Ovary (tissue), 9 donors: ENCODE measurements around the gene MLNR. TPM values are rescaled to one million over a fixed set of nuclear protein-coding genes. Genes with fewer than 3 reads are reported as not detected.

Experiments used
- DNase-seq, 5 donors: peaks; one replicate each; pipeline ENCODE4 v3.0.0-alpha.2; 2019 to 2020
- H3K27ac ChIP-seq, 2 donors: fragments of 200-600 bp; one replicate each; pipeline versions ENCODE4 v1.5.1 to v1.8.0; 2019 to 2022
- H3K27me3 ChIP-seq: fragments of 200-600 bp; one replicate; pipeline ENCODE4 v1.8.0; 2022
- H3K36me3 ChIP-seq: fragments of 200-600 bp; sonication (generic); one replicate; pipeline ENCODE4 v1.5.1; 2019
- H3K4me1 ChIP-seq: one replicate; pipeline ENCODE4 v1.8.1; 2013; ENCODE audit warnings: mild to moderate bottlenecking, moderate library complexity; ENCODE audit not compliant: insufficient read depth
- H3K4me3 ChIP-seq: fragments of 200-600 bp; sonication (generic); one replicate; pipeline ENCODE4 v1.5.1; 2017
- H3K9me3 ChIP-seq, 2 donors: fragments of 200-600 bp in 1 of 2; sonication (generic) in 1 of 2; one replicate each; pipeline versions ENCODE4 v1.5.1 to v1.8.1; 2013 to 2019; ENCODE audit warnings: mild to moderate bottlenecking in 1 of 2, moderate library complexity in 1 of 2
- CTCF ChIP-seq, 3 donors: fragments of 450-650 bp in 2 of 3; fragments of 200-600 bp in 1 of 3; IDR thresholded peaks; one replicate each; pipeline versions ENCODE4 v1.5.1 to v1.8.0; 2016 to 2022; ENCODE audit warnings: antibody characterized with exemption in 3 of 3, mild to moderate bottlenecking in 1 of 3
- EP300 ChIP-seq: sonication (generic); formaldehyde crosslinking; IDR thresholded peaks from one replicate; pipeline ENCODE4 v1.6.1; 2017; ENCODE audit warnings: antibody characterized with exemption
- POLR2A ChIP-seq: fragments of 450-650 bp; IDR thresholded peaks from one replicate; pipeline ENCODE4 v1.6.1; 2017; ENCODE audit warnings: antibody characterized with exemption, mild to moderate bottlenecking, moderate library complexity
- WGBS, 3 donors: extraction: QIAGEN DNeasy Blood & Tissue Kit in 1 of 3; methylation state at CpG; one replicate each; pipeline versions ENCODE4 v1.1.5 to v1.1.7; 2013 to 2017; 5-methylcytosine and 5-hydroxymethylcytosine counted together
- intact Hi-C, 4 donors: fragments of 100-400 bp; cut with DNase I; formaldehyde crosslinking; loops; one replicate each; pipeline versions ENCODE4 v1.11.0 to v1.15.1; 2022 to 2023
- polyA plus RNA-seq, 2 donors: library from polyadenylated mRNA; stranded (reverse); fragments of 200-250 nt in 1 of 2; fragments of 350-450 nt in 1 of 2; fragmentation: Illumina TruSeq in 1 of 2; extraction: RNeasy Lipid Tissue Mini Kit (QIAGEN cat#74804) in 1 of 2; gene quantifications; one replicate each; pipeline ENCODE4 v1.2.3, GENCODE V29; 2013 to 2014
- small RNA-seq: library from RNA; depleted of rRNA; stranded (forward); fragments of <200 nt; gene quantifications from one replicate; pipeline ENCODE3, GENCODE V24; 2016
- total RNA-seq, 7 donors: library from RNA; depleted of rRNA in 2 of 7; stranded (reverse); fragments of >200 nt in 2 of 7; fragmentation: NEBNext Ultra II Directional in 3 of 7; extraction: Animal tissue kit (Norgen Biotek cat#: 25700) in 3 of 7; gene quantifications; one replicate each; pipeline versions ENCODE4 v1.1.0 to v1.2.4, GENCODE V29; 2016 to 2023
- donor health status: DM: no; HTN: no; CAD: no; lungs with moderate emphysema.
- donor health status: DM: no; HTN: no; CAD: no.
- donor health status: Bipolar disorder and iron deficiency.
- donor health status: DM: yes; HTN: yes; CAD: no.
- donor health status: DM: no; HTN: no; CAD: no.
- donor health status: DM: yes; HTN: yes; CAD: no.

MLNR gene
- total and polyA plus RNA-seq, 9 donors: not detected

DNA sequence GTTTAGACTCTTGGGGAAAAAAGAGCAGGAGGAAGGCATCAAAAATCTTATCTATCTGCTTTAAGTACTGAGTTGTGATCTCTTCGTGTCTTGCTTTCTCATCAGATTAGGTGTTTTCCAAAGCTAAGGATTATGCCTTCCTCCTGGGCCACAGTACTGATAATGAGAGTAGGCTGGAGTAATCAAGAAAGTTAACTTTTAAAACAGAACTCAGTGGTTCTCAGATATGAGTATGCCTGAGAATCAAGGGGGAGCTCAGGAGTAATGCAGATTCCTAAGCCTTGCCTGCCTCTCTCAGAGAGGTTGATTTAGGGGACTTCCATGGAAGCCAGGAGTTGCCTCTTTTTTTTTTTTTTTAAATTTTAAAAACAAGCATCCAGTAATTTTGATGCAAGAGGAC is 51.1 kb downstream of the MLNR start:
- TF ChIP-seq EP300 (no peak), POLR2A (no peak), CTCF (IDR thresholded peaks at IDR 0.05) (no peak)
- DNase-seq: no peak
- H3K4me3 ChIP-seq: no peak overlapping the region
- intact Hi-C loops: no loop called here
- WGBS, 3 donors: 0 to 54% (median 18%) methylated on average over 1 of the region's 1 CpG
- H3K27ac ChIP-seq: no peak overlapping the region
- H3K4me1 ChIP-seq: no peaks in the 10 kb centered on the region
- no peaks in the 10 kb centered on the region for H3K36me3 ChIP-seq
- H3K27me3 ChIP-seq: no peaks in the 10 kb centered on the region
- no peaks in the 10 kb centered on the region for H3K9me3 ChIP-seq

Small RNA genes within 50 kb of the gene (small RNA-seq; reads per million reads assigned to genes)
- gene COX7CP1: not detected

Other genes starting within 250 kb of the MLNR start
- 10 to 100 TPM; 44.8 to 71.6 (median 63.6) TPM for gene FNDC3A, start 244.4 kb upstream of the MLNR start, total RNA-seq
- gene FNDC3A, start 244.4 kb upstream of the MLNR start, polyA plus RNA-seq: 10 to 100 TPM; 25.5 to 41.9 TPM
- 10 to 100 TPM in 5 of 7 donors, 1 to 10 TPM in 2; 7.9 to 17.9 (median 14.0) TPM for gene CDADC1, start 27.6 kb downstream of the MLNR start, total RNA-seq
- gene CDADC1, start 27.6 kb downstream of the MLNR start, polyA plus RNA-seq: 1 to 10 TPM; 7.5 to 8.8 TPM
- gene CAB39L, start 223.7 kb downstream of the MLNR start, total RNA-seq: 10 to 100 TPM; 22.6 to 42.7 (median 26.5) TPM
- 10 to 100 TPM; 15.9 to 24.7 TPM for gene CAB39L, start 223.7 kb downstream of the MLNR start, polyA plus RNA-seq
- gene SETDB2, start 223.9 kb downstream of the MLNR start, total RNA-seq: 10 to 100 TPM in 6 of 7 donors, 1 to 10 TPM in 1; 9.1 to 21.6 (median 19.8) TPM
- 10 to 100 TPM in 1 of 2 donors, 1 to 10 TPM in 1; 6.6 to 14.3 TPM for gene SETDB2, start 223.9 kb downstream of the MLNR start, polyA plus RNA-seq